Hematopoietic multipotent progenitor cell (in vitro differentiated cells): Measurements from ENCODE around the gene ATXN3L. TPM values are rescaled to one million over a fixed set of nuclear protein-coding genes. Genes with fewer than 3 reads are reported as not detected.
"Not testable (repeated sequence)": the region's sequence is repeated elsewhere in the genome, so short reads cannot be mapped to it uniquely, and the experiment has no call there.

Source experiments
- DNase-seq, 3 donors: peaks; one replicate each; pipeline ENCODE4 v3.0.0-alpha.2; 2011 to 2015; ENCODE audit warnings: low read depth in 2 of 3, low spot score in 2 of 3
- total RNA-seq: library from RNA; depleted of rRNA; stranded (reverse); fragments of >200 nt; gene quantifications from one replicate; pipeline ENCODE4 v1.2.3, GENCODE V29; 2012

The ATXN3L gene
- total RNA-seq, 1 donor, result not detected

GRCh38 chrX:13309631-13310030, 10.2 kb downstream of the ATXN3L start:
- no peak for DNase-seq

DNA sequence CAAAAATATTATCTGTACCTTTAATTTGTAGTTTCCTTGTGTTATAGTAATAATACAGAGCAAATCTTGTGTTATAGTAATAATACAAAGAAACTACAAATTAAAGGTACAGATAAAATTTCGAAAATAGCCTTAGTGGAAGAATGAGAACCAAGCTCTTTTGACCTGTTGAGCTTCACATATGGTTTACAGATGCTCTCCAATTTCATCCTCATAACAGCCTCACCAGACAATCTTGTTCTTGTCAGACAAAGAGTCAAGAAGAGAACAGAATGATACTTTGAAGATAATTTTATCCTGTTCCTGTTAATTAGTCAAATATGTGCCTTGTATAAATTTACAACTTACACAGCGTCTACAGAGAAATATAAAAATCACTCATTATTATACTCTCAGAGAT, 12.8 kb downstream of the ATXN3L start:
- DNase-seq, result no peak

DNA sequence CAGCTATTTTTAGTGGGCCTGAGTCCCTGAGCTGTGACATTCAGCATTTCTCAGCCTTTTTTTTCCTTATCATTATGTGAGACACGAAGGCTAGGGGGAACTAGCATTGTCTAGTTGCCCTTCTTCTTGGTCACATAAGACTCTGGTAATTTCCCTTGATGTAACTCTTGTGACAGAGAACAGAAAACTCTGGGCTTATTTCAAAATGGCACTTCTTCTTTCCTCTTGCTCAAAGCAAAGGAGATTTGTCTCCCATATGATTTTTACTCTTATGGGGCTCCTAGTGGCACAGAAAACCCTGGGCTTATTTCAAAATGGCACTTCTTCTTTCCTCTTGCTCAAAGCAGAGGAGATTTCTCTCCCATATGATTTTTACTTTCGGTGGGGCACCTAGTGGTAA, 14.7 kb downstream of the ATXN3L start:
- no peak for DNase-seq

DNA sequence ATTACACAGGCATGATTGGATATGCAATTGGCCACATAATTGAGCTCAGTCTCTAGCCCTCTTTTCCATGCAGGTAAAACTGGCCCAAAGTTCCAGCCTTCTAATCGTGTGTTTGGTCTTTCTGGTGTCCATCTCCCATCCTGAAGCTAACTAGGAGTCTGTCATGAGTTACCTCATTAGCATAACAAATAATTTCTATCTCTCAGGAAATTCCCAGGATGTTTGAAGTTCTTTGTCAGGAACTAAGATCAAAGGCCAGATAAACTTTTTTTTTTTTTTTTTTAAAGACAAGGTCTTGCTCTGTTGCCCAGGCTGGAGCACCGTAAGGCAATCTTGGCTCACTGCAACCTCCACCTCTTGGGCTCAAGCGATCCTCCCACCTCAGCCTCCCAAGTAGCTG, 15.8 kb downstream of the ATXN3L start:
- DNase-seq, result no peak

DNA sequence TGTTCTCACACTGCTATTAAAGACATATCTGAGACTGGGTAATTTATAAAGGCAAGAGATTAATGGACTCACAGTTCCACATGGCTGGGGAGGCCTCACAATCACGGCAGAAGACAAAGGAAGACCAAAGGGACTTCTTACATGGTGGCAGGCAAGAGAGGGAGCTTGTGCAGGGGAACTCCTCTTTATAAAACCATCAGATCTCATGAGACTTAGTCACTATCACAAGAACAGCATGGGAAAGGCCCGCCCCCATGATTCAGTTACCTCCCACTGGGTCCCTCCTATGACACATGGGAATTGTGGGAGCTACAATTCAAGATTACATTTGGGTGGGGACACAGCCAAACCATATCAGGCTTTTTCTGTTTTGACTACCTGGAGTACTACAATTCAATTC, 16.6 kb downstream of the ATXN3L start:
- DNase-seq, result not testable (repeated sequence)

DNA sequence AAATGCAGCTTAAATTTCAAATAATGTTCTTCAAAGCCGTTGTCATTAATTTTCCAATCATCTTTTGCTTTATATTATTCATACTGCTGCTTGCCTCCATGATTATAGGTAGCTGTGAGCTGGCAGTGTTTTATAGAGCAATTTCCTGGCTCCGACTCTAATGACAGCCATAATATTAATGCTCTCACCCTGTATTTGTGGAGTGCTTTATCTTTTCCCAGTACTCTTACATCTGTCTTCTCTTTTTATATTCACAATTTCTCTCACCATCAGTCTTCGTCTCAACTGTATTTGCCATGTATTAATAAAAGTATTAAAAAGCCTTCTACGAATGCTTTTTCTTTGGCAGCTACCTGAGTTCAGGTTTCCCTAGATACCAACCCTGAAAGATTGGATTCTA, 21.0 kb downstream of the ATXN3L start:
- DNase-seq, result no peak

DNA sequence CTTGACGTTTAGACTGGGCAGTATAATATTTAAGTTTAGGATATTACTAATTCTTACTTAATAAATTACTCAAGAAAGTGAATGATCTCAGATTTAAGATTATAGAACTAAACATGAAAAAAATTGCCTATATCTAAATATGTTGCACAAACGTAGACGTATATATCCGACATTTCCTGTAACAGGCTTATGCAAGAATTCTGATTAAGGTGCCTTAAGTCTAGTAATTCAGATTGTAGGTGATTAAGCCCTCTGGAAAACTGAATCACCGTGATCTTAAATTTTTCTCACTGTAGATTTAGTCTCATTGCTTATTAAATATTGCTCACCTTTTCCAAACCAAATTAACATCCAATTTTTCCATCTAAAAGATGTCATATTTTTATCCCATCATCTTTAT, 24.0 kb downstream of the ATXN3L start:
- DNase-seq, result no peak

GRCh38 chrX:13293700-13294099, 26.2 kb downstream of the ATXN3L start:
- no peak for DNase-seq

DNA sequence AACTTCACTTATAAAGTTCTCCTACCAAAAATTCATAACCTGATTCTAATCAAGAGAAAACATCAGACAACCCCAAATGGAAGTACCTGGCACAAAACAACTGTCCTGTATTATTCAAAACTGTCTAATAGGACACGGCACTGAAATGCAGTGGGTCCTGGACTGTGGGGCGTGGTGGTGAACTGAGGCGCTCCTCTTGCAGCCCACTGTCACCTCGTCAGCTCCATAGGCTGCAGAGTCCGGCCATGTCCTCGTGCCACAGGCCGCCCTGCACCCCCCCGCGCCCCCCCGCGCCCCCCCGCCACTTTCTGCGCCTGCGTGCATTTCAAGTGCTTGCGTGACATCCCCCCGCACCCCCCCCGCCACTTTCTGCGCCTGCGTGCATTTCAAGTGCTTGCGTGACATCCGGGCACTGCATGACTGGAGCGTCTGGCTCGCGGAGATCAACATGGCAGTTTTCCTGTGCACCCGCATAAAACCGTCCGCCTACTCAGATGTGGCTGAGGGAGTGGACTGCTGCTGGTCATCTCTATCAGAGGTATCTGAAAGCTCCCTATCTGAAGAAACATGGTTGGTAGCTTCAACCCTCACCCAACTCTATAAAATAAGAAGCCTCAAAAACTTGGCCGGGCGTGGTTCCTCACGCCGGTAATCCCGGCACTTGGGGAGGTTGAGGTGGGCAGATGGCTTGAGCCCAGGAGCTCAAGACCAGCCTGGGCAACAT, 28.8 kb downstream of the ATXN3L start:
- DNase-seq, result no peak

- no peak for DNase-seq
Measured at GRCh38 chrX:13288671-13289070, 31.2 kb downstream of the ATXN3L start.

DNA sequence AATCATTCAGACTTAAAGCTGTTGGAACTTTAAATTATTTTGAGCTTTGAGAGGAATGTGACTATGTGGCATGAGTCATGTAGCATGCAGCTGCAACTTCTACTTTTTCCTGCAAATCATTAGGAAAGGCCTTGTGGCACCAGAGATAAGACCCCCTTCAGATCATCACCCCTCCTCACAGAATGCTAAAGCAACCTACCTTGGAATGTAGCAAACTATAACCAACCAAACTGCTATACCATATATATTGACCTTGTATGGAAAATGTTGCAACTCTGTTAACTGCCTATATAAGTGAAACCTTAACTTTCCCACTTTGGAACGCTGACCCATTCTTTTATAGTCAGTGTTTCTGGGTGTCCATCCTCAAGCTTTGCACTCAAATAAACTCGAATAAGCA, 32.0 kb downstream of the ATXN3L start:
- peak in 2 of 3 donors; percentile 54 to 69 for DNase-seq

DNA sequence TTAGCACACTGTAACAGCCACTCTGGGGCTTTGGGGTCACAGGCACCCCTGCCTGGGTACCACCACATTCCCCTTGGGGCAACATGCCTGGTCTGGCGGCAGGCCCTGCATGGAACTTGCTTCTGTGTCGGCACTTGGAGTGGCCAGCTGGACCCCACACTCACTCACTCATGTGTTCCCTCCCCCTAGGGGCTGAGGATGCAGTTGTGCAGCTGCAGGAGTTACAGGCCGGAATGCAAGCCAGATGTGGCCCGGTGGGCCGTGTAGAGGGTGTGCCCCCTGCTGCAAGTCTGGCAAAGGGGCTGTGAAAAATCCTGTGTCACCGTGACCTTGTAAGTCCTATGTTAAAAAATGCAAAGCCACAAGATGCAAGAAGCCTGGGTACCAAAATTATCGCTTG, 34.2 kb downstream of the ATXN3L start:
- no peak for DNase-seq

- DNase-seq, result no peak
Measured at GRCh38 chrX:13285229-13285628, 34.6 kb downstream of the ATXN3L start.

DNA sequence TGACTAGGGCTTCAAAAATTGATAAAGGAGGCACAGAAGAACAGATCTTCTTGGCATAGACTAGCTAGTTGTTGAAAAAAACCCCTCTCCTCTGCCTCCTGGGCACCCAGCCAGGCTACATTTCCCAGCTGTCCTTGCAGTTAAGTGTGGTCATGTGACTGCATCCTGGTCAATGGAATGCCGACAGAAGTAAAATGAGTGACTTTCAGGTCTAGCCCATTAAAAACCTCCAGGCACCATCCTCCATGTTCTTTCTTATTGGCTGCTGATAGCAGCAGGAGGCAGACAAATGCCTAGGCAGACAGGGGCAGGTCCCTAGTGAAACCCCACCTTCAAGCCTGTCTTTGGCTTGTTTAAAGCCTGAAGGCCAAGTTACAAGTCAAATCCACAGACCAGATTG, 35.3 kb downstream of the ATXN3L start:
- DNase-seq, result no peak

DNA sequence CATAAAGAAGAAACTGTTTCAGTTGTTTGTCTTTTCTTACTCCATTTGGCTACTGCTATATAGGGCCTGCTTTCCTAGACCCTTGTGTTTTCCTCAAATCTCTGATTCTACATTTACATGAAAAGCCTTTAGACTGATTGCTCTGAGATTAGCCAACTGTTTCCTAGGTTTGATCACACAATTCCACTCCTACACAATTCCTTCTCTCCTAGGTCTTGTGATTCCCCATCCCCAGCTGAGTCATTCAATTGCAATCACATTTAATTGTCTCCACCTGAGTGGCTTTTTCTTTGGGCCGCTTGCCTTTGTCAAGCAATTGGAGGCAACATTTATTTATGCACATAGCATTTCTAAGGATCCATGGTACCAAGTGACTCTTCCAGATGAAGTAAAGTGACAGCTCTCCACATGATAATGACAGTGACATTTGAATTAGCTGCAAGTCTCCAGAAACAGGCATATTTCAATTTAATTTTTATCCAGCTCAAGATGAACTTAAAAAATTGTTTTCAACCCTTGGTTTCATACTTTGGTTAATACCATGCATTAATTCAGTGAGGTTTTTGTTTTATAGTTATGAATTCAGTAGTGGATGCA, 35.8 kb downstream of the ATXN3L start:
- no peak for DNase-seq

DNA sequence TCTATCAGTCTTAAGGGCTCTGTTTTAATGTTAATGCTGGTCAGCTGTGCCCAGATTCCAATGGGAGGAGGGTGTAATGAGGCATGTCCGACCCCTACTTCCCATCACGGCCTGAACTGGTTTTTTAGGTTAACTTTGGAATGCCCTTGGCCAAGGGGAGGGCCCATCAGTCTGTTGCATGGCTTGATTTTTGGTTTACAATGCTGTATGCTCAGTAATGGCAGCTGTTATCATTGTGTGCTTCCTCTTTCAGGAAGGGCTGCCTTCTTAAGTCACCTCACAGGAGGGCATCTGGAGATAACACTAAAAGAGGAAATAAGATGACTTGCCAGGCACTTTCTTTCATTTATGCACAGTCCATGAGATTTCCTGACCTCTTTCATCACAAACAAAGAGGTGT, 36.3 kb downstream of the ATXN3L start:
- DNase-seq, result peak in 2 of 3 donors; percentile 60 to 82

DNA sequence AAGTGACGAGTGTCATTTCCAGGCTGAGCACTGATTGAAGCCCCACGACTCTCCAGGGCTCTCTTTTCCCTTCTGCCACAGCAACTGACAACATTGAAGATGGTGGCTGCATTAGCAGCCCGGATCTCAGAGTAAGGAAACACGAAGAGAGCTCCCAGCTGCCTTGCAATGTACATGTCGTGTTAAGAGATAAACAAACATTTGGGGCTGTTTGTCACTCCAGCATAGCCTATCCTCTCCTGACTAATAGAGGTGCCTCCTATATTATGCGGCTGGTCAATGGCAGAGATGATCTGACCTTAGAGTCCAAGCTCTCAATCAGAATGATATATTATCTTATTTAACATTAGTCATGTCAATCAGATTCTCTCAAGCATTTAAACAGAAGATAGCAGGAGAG, 38.6 kb downstream of the ATXN3L start:
- no peak for DNase-seq

DNA sequence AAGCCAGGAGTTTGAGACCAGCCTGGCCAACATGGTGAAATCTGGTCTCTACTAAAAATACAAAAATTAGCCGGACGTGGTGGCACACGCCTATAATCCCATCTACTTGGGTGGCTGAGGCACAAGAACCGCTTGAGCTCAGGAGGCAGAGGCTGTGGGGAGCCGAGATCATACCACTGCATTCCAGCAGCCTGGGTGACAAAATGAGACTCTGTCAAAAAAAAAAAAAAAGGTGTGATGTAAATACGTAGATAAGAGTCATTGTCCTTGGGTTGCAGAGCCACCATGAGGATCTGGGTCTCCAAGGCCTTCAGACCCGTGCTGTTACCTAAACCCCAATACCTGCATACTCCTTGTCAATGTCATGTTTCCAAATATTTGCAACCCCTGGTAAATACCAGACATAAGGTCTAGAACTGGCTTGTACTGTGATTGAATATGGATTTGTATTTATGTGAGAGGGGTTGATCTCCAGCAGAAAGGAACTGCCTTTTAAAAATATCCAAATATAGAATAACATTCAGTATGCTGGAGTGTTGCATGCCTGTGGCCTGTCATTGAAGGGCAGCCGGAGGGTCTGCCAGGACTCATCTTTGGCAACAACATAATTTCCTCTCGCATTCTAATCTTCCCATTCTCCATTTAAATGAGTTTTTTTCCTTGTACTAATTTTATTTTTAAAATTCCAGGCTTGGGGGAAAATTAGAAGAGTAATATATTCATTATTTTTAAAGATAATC, 40.4 kb downstream of the ATXN3L start:
- DNase-seq, result no peak

- no peak for DNase-seq
Measured at GRCh38 chrX:13277539-13277938, 42.3 kb downstream of the ATXN3L start.

- DNase-seq, result no peak
Measured at GRCh38 chrX:13276991-13277390, 42.9 kb downstream of the ATXN3L start.

- no peak for DNase-seq
Measured at GRCh38 chrX:13275031-13275430, 44.8 kb downstream of the ATXN3L start.

DNA sequence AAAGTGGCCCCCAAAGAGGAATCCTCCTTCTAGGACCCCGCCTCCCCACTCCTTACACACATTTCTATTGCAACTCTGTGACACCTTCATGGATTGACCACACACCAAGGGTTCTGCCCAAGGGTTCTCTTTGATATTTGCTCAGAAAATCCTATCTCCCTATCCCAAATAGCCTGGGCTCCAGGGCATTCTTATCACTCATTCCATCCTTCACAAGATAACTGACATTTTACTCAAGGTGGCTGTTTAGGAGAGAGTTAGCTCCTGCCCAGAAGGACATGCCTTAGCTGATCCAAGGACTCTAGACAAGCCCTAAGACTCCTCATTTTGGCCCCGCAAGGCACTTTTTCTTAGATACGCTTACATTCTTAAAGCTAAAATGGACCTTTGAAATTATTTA, 47.4 kb downstream of the ATXN3L start:
- DNase-seq, result no peak
